Measurements from ENCODE around the gene TYW1.
"Not testable (repeated sequence)": the region's sequence is repeated elsewhere in the genome, so short reads cannot be mapped to it uniquely, and the experiment has no call there.

Gene TYW1

GRCh38 chr7:67209256-67209655 is 212.6 kb downstream of the TYW1 start:
- Histone ChIP-seq H3K9me3 (ENCODE audit: control insufficient read depth, insufficient read depth, low read depth, low read length) (no peaks in the 10 kb centered on the region), H3K27ac (ENCODE audit: extremely low read depth, low read depth, low read length) (no peak overlapping the region), H3K36me3 (ENCODE audit: control insufficient read depth in 2 of 2, insufficient read depth in 1 of 2, low read length in 2 of 2) (peaks cover 0 to 3% of the 10 kb centered on the region in 2 experiments; a peak in 1 of 3 replicates), H3K4me1 (ENCODE audit: control insufficient read depth, insufficient read depth, low read length) (no peaks in the 10 kb centered on the region), H3K4me3 (ENCODE audit: low read depth, low read length) (no peak overlapping the region)
- TF ChIP-seq INSM2 (tag by site-specific recombination; IDR thresholded peaks at IDR 0.05): no peak
- ChIA-PET POLR2A (no interaction called here), CTCF (no interaction called here)

- POLR2A ChIA-PET: no interaction called here
- Histone ChIP-seq H3K9me3 (ENCODE audit: control insufficient read depth, insufficient read depth, low read depth, low read length) (no peaks in the 10 kb centered on the region), H3K4me3 (ENCODE audit: low read depth, low read length) (no peak overlapping the region), H3K4me1 (ENCODE audit: control insufficient read depth, insufficient read depth, low read length) (no peaks in the 10 kb centered on the region), H3K27ac (ENCODE audit: extremely low read depth, low read depth, low read length) (no peak overlapping the region), H3K36me3 (ENCODE audit: control insufficient read depth in 2 of 2, insufficient read depth in 1 of 2, low read length in 2 of 2) (peaks cover 0 to 3% of the 10 kb centered on the region in 2 experiments; a peak in 1 of 3 replicates)
- CTCF ChIA-PET: no interaction called here
- TF ChIP-seq ZBTB17 (tag by site-specific recombination; IDR thresholded peaks at IDR 0.05) (0 out of 2 replicates have a peak, but pooled peaks have one; percentile 19), ZNF366 (tag by site-specific recombination; conservative IDR thresholded peaks at IDR 0.05) (peak; percentile 89), ZNF658 (tag by site-specific recombination; IDR thresholded peaks at IDR 0.05) (no peak)
These were observed 213.9 kb downstream of the TYW1 start for GRCh38 chr7:67210567-67210966.

GRCh38 chr7:67211650-67212330 is 215.2 kb downstream of the TYW1 start:
- POLR2A ChIA-PET: not testable (repeated sequence)

GRCh38 chr7:67213038-67213437 is 216.4 kb downstream of the TYW1 start:
- H3K36me3 ChIP-seq (ENCODE audit: control insufficient read depth in 2 of 2, insufficient read depth in 1 of 2, low read length in 2 of 2); H3K9me3 ChIP-seq (ENCODE audit: control insufficient read depth, insufficient read depth, low read depth, low read length); H3K4me3 ChIP-seq (ENCODE audit: low read depth, low read length); H3K27ac ChIP-seq (ENCODE audit: extremely low read depth, low read depth, low read length); CTCF ChIA-PET; H3K4me1 ChIP-seq (ENCODE audit: control insufficient read depth, insufficient read depth, low read length); POLR2A ChIA-PET: not testable (repeated sequence)

More at GRCh38 chr7:67211650-67212330, 215.2 kb downstream of the TYW1 start:
- H3K4me1 ChIP-seq (ENCODE audit: control insufficient read depth, insufficient read depth, low read length); CTCF ChIA-PET; H3K9me3 ChIP-seq (ENCODE audit: control insufficient read depth, insufficient read depth, low read depth, low read length); H3K27ac ChIP-seq (ENCODE audit: extremely low read depth, low read depth, low read length); H3K36me3 ChIP-seq (ENCODE audit: control insufficient read depth in 2 of 2, insufficient read depth in 1 of 2, low read length in 2 of 2); H3K4me3 ChIP-seq (ENCODE audit: low read depth, low read length): not testable (repeated sequence)

GRCh38 chr7:67223551-67223950 is 226.9 kb downstream of the TYW1 start:
- CTCF ChIA-PET; H3K27ac ChIP-seq (ENCODE audit: extremely low read depth, low read depth, low read length); POLR2A ChIA-PET; H3K4me3 ChIP-seq (ENCODE audit: low read depth, low read length); H3K4me1 ChIP-seq (ENCODE audit: control insufficient read depth, insufficient read depth, low read length); H3K36me3 ChIP-seq (ENCODE audit: control insufficient read depth in 2 of 2, insufficient read depth in 1 of 2, low read length in 2 of 2); H3K9me3 ChIP-seq (ENCODE audit: control insufficient read depth, insufficient read depth, low read depth, low read length): not testable (repeated sequence)

GRCh38 chr7:67226340-67226907 is 229.8 kb downstream of the TYW1 start:
- H3K4me1 ChIP-seq (ENCODE audit: control insufficient read depth, insufficient read depth, low read length); POLR2A ChIA-PET; H3K4me3 ChIP-seq (ENCODE audit: low read depth, low read length); H3K27ac ChIP-seq (ENCODE audit: extremely low read depth, low read depth, low read length); H3K9me3 ChIP-seq (ENCODE audit: control insufficient read depth, insufficient read depth, low read depth, low read length); CTCF ChIA-PET; H3K36me3 ChIP-seq (ENCODE audit: control insufficient read depth in 2 of 2, insufficient read depth in 1 of 2, low read length in 2 of 2): not testable (repeated sequence)
- peak; percentile 45; the same call in 1 of the 2 replicates for TF ChIP-seq PRDM10 (tag by site-specific recombination; IDR thresholded peaks at IDR 0.05)

- POLR2A ChIA-PET; H3K27ac ChIP-seq (ENCODE audit: extremely low read depth, low read depth, low read length); H3K4me3 ChIP-seq (ENCODE audit: low read depth, low read length); H3K4me1 ChIP-seq (ENCODE audit: control insufficient read depth, insufficient read depth, low read length); H3K36me3 ChIP-seq (ENCODE audit: control insufficient read depth in 2 of 2, insufficient read depth in 1 of 2, low read length in 2 of 2); CTCF ChIA-PET; H3K9me3 ChIP-seq (ENCODE audit: control insufficient read depth, insufficient read depth, low read depth, low read length): not testable (repeated sequence)
These were observed 230.3 kb downstream of the TYW1 start for GRCh38 chr7:67226967-67227366.

GRCh38 chr7:67229018-67229417 is 232.4 kb downstream of the TYW1 start:
- H3K4me3 ChIP-seq (ENCODE audit: low read depth, low read length); H3K36me3 ChIP-seq (ENCODE audit: control insufficient read depth in 2 of 2, insufficient read depth in 1 of 2, low read length in 2 of 2); H3K9me3 ChIP-seq (ENCODE audit: control insufficient read depth, insufficient read depth, low read depth, low read length); H3K27ac ChIP-seq (ENCODE audit: extremely low read depth, low read depth, low read length); POLR2A ChIA-PET; H3K4me1 ChIP-seq (ENCODE audit: control insufficient read depth, insufficient read depth, low read length): not testable (repeated sequence)
- CTCF ChIA-PET: interaction anchor here (0.6 kb wide), 1 partner anchor 14 kb away, joined by 3 read pairs; no protein-coding TSS in a partner anchor

All from HEK293 (cell line).